Esophagus squamous epithelium (tissue), 5 donors: ENCODE data around the gene CYP1A2. TPM values are rescaled to one million over a fixed set of nuclear protein-coding genes. Genes with fewer than 3 reads are reported as not detected.

ENCODE experiments used
- DNase-seq: peaks from one replicate; lab custom pipeline; 2025; lab: John Stamatoyannopoulos, UW
- H3K27ac ChIP-seq, 4 donors: fragments of 200-600 bp; sonication (generic); one replicate each; pipeline ENCODE4 v1.5.1; 2016 to 2019; ENCODE audit warnings: mild to moderate bottlenecking in 1 of 4
- H3K27me3 ChIP-seq, 4 donors: fragments of 200-600 bp; sonication (generic); 1 replicate in 3 of 4; 2 replicates in 1 of 4; pipeline versions ENCODE4 v1.5.1 to v1.6.0; 2017 to 2021; ENCODE audit warnings: antibody characterized with exemption in 1 of 4
- H3K36me3 ChIP-seq, 3 donors: fragments of 200-600 bp; sonication (generic); one replicate each; pipeline ENCODE4 v1.5.1; 2016 to 2019
- H3K4me1 ChIP-seq, 3 donors: fragments of 200-600 bp; sonication (generic); one replicate each; pipeline ENCODE4 v1.5.1; 2017 to 2019
- H3K4me3 ChIP-seq, 4 donors: fragments of 200-600 bp; sonication (generic); 1 replicate in 3 of 4; 2 replicates in 1 of 4; pipeline ENCODE4 v1.5.1; 2016 to 2019; ENCODE audit warnings: mild to moderate bottlenecking in 2 of 4, moderate library complexity in 1 of 4
- H3K9me3 ChIP-seq, 3 donors: fragments of 200-600 bp; sonication (generic); one replicate each; pipeline ENCODE4 v1.5.1; 2016 to 2019
- POLR2A ChIP-seq, 4 donors: fragments of 450-650 bp; IDR thresholded peaks; one replicate each; pipeline ENCODE4 v1.6.1; 2017; ENCODE audit warnings: antibody characterized with exemption in 4 of 4, mild to moderate bottlenecking in 4 of 4, moderate library complexity in 3 of 4
- WGBS, 2 donors: methylation state at CpG; one replicate each; pipeline ENCODE4 v1.1.5; 2018; 5-methylcytosine and 5-hydroxymethylcytosine counted together
- intact Hi-C: fragments of 100-400 bp; cut with DNase I; formaldehyde crosslinking; loops from one replicate; pipeline ENCODE4 v1.15.0; 2022
- total RNA-seq, 4 donors: library from RNA; depleted of rRNA; stranded (reverse); fragments of >200 nt; gene quantifications; one replicate each; pipeline ENCODE4 v1.1.0, GENCODE V29; 2016
- TF ChIP-seq, protein P1 (sequence below), 6 experiments: fragments of 450-650 bp in 4 of 6; fragments of 200-600 bp in 2 of 6; sonication (generic) in 2 of 6; IDR thresholded peaks; one replicate each; pipeline ENCODE4 v1.5.1; 2016 to 2019; ENCODE audit warnings: antibody characterized with exemption in 6 of 6, mild to moderate bottlenecking in 4 of 6, moderate library complexity in 4 of 6
- donor health status: DM: yes; HTN: yes; CAD: no.

Gene CYP1A2
- total RNA-seq, 4 donors from 2014 or later, result not detected

DNA sequence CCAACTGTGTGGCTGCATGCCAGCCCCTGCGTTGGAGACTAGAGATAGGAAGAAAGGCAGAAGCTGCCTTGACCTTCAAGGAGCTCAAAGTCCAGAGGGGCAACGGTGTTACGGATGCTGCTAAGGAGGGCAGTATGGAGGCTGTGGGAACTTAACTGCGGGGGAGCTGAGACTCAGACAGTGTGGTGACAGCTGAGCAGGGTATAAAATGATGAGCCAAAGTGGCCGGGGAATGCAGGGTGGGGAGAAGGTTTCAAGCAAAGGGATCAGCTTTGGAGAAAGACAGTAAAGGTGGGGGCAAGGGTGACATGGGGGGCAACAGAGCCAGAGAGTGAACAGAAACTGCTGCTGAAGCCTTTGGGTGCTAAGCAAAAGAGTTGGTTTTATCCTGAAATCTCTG lies 6.2 kb upstream of the CYP1A2 start:
- Histone ChIP-seq H3K9me3 (peaks cover 0 to 6% (median 0%) of the 10 kb centered on the region in 3 donors), H3K36me3 (no peaks in the 10 kb centered on the region), H3K4me1 (no peaks in the 10 kb centered on the region), H3K27me3 (peaks cover 0 to 29% (median 0%) of the 10 kb centered on the region in 4 donors), H3K27ac (no peak overlapping the region), H3K4me3 (no peak overlapping the region)
- no peak for DNase-seq
- WGBS, 2 donors, result 88 to 95% methylated on average over 5 of the region's 5 CpGs
- intact Hi-C loops, result no loop called here
- TF ChIP-seq, protein P1, sequence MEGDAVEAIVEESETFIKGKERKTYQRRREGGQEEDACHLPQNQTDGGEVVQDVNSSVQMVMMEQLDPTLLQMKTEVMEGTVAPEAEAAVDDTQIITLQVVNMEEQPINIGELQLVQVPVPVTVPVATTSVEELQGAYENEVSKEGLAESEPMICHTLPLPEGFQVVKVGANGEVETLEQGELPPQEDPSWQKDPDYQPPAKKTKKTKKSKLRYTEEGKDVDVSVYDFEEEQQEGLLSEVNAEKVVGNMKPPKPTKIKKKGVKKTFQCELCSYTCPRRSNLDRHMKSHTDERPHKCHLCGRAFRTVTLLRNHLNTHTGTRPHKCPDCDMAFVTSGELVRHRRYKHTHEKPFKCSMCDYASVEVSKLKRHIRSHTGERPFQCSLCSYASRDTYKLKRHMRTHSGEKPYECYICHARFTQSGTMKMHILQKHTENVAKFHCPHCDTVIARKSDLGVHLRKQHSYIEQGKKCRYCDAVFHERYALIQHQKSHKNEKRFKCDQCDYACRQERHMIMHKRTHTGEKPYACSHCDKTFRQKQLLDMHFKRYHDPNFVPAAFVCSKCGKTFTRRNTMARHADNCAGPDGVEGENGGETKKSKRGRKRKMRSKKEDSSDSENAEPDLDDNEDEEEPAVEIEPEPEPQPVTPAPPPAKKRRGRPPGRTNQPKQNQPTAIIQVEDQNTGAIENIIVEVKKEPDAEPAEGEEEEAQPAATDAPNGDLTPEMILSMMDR (IDR thresholded peaks at IDR 0.05), result no peak
- TF ChIP-seq POLR2A (IDR thresholded peaks at IDR 0.05), result no peak

DNA sequence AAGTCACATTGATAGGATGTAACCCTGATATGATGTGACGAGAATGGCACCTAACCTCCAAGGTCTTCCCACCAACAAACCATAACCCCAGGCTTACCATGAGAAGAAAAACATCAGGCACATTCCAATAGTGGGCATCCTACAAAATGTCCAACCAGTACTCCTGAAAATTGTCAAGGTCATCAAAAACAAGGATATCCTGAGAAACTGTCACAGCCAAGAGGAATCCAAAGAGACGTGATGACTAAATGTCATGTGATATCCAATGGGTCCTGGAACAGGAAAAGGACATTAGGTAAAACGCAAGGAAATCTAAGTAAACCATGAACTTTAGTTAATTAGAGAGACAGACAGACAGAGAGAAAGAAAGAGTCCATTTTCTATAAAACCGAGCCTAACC lies 2.3 kb upstream of the CYP1A2 start:
- no peak overlapping the region for H3K4me3 ChIP-seq
- H3K27ac ChIP-seq, result no peak overlapping the region
- H3K4me1 ChIP-seq, result no peaks in the 10 kb centered on the region
- peaks cover 0 to 14% (median 0%) of the 10 kb centered on the region in 4 donors for H3K27me3 ChIP-seq
- H3K9me3 ChIP-seq, result peaks cover 0 to 6% (median 0%) of the 10 kb centered on the region in 3 donors
- no peak for DNase-seq
- WGBS, 2 donors, result 70 to 81% methylated on average over 4 of the region's 4 CpGs
- TF ChIP-seq, protein P1 (IDR thresholded peaks at IDR 0.05), result no peak
- TF ChIP-seq POLR2A (IDR thresholded peaks at IDR 0.05), result no peak
- H3K36me3 ChIP-seq, result no peaks in the 10 kb centered on the region
- intact Hi-C loops, result no loop called here

DNA sequence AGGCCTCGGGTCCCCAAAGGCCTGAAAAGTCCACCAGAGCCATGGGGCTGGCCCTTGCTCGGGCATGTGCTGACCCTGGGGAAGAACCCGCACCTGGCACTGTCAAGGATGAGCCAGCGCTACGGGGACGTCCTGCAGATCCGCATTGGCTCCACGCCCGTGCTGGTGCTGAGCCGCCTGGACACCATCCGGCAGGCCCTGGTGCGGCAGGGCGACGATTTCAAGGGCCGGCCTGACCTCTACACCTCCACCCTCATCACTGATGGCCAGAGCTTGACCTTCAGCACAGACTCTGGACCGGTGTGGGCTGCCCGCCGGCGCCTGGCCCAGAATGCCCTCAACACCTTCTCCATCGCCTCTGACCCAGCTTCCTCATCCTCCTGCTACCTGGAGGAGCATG lies 1.2 kb downstream of the CYP1A2 start:
- H3K27me3 ChIP-seq, result no peaks in the 10 kb centered on the region
- H3K4me3 ChIP-seq, result no peak overlapping the region
- DNase-seq, result no peak
- intact Hi-C loops, result no loop called here
- H3K27ac ChIP-seq, result no peak overlapping the region
- 99 to 100% methylated on average over 5 to 10 of the region's 20 CpGs for WGBS, 2 donors
- no peaks in the 10 kb centered on the region for H3K36me3 ChIP-seq
- TF ChIP-seq POLR2A (IDR thresholded peaks at IDR 0.05), result no peak
- TF ChIP-seq, protein P1 (IDR thresholded peaks at IDR 0.05), result no peak
- no peaks in the 10 kb centered on the region for H3K9me3 ChIP-seq
- no peaks in the 10 kb centered on the region for H3K4me1 ChIP-seq

DNA sequence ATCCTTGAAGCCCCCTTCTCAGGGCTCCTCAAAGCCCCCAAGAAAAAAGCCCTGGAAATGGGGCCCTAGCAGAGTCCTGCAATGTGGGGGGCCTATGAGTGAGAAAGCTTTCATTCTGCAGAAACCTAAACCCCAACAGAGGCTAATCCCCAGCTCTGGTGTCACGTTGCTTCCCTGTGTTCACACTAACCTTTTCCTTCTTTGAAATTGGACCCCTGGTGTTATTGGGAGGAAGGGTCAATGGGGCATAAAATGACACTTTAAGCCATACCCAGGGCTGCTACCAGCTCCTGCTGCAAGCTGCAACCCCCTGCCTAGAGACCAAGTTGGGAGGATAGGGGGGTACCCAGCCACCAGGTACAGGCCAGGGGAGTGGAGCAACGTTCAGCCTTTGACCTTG lies 2.1 kb downstream of the CYP1A2 start:
- WGBS, 2 donors, result 67 to 100% methylated on average over 1 to 2 of the region's 2 CpGs

DNA sequence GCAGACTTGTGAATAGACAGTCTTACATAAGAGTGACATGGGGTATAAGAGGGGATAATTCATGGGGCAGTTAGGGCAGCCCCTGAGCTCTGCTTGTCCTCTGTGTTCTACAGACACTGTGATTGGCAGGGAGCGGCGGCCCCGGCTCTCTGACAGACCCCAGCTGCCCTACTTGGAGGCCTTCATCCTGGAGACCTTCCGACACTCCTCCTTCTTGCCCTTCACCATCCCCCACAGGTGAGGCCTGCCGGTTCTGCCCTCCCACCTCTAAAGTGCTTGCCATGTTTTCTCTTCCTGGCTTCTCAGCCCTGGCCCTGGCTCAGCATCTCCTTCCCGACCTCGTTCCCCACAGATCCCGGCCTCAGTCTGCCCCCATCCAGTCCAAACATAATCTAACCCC lies 3.4 kb downstream of the CYP1A2 start:
- Histone ChIP-seq H3K4me1 (no peaks in the 10 kb centered on the region), H3K36me3 (no peaks in the 10 kb centered on the region), H3K4me3 (no peak overlapping the region), H3K9me3 (no peaks in the 10 kb centered on the region), H3K27me3 (no peaks in the 10 kb centered on the region), H3K27ac (no peak overlapping the region)
- TF ChIP-seq, protein P1 (IDR thresholded peaks at IDR 0.05), result no peak
- no peak for TF ChIP-seq POLR2A (IDR thresholded peaks at IDR 0.05)
- no peak for DNase-seq
- intact Hi-C loops, result no loop called here
- WGBS, 2 donors, result 62 to 65% methylated on average over 8 of the region's 8 CpGs

More for the DNA sequence above, 2.1 kb downstream of the CYP1A2 start:
- H3K27ac ChIP-seq, result no peak overlapping the region
- no peaks in the 10 kb centered on the region for H3K36me3 ChIP-seq
- no peaks in the 10 kb centered on the region for H3K27me3 ChIP-seq
- intact Hi-C loops, result no loop called here
- H3K4me3 ChIP-seq, result no peak overlapping the region
- no peak for TF ChIP-seq POLR2A (IDR thresholded peaks at IDR 0.05)
- TF ChIP-seq, protein P1 (IDR thresholded peaks at IDR 0.05), result no peak
- no peaks in the 10 kb centered on the region for H3K9me3 ChIP-seq
- no peak for DNase-seq
- no peaks in the 10 kb centered on the region for H3K4me1 ChIP-seq
